Measurements from ENCODE around the gene PRKD3. TPM values are rescaled to one million over a fixed set of nuclear protein-coding genes. Genes with fewer than 3 reads are reported as not detected.

The PRKD3 gene
- 8.7 to 17.6 TPM (median 13.2 TPM) in 5 replicates for total RNA-seq (2022; extraction: Qiagen RNA extraction)

GRCh38 chr2:37324786-37325624, at the start of gene PRKD3:
Gene PRKD3 (minus strand): TSS chr2:37324833. CDS start chr2:37316524, 8,309 bp downstream.

DNA sequence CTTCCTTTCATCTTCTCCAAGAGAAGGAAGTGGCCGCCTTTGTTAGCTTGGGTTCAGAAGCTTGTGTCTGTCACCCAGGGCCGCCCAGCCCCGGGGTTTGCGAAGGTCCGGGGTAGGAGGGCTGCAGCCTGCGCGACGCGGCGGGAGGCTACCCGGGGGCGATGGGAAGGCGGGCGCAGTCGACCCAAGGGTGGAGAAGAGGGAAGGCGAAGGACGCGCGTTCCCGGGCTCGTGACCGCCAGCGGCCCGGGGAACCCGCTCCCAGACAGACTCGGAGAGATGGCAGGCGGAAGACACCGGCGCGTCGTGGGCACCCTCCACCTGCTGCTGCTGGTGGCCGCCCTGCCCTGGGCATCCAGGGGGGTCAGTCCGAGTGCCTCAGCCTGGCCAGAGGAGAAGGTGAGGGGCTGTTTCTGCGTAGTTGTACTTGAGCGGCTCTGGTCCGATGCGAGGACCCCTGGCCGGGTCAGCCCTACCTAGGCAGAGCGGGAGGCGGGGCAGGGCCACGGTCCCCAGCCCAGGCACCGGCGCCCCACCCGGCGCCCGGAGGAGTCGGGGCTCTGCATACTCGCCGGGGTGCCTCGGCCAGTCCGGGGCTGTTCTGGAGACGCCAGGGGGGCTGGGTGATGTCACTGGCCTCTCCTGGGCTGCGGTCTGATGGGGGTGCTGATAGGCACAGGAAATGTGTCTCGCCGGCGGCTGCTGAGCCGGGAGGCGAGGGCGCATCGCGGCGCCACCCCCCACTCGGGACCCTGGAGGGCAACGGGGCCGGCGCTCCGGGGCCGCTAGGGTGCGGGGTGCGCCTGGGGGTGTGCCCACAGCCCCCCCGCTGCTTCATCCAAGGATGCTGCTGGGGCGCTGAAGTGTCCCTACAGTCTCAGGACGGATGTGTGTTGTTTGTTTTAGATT, 20.1 kb upstream of the PRKD3 start, which contains the start of gene QPCT:
QPCT (plus strand) TSS at position 178 of the 909 bp plus-strand sequence; CDS start at position 280, 102 bp downstream.

Other genes with a start within 250 kb of the PRKD3 start
- gene HEATR5B, start 240.5 kb downstream of the PRKD3 start, total RNA-seq (2022; extraction: Qiagen RNA extraction) = 5.6 to 9.0 TPM (median 7.2 TPM) in 5 replicates
- gene GPATCH11, start 240.3 kb downstream of the PRKD3 start, total RNA-seq (2022; extraction: Qiagen RNA extraction) = 8.5 to 12.8 TPM (median 8.8 TPM) in 5 replicates
- gene EIF2AK2, start 167.9 kb downstream of the PRKD3 start, total RNA-seq (2022; extraction: Qiagen RNA extraction) = 16.7 to 34.6 TPM (median 22.1 TPM) in 5 replicates
- not detected in 5 replicates for gene SULT6B1, start 136.2 kb downstream of the PRKD3 start, total RNA-seq (2022; extraction: Qiagen RNA extraction)
- 39.8 to 42.6 TPM (median 41.6 TPM) in 5 replicates for gene CEBPZOS, start 128.3 kb downstream of the PRKD3 start, total RNA-seq (2022; extraction: Qiagen RNA extraction)
- gene CEBPZ, start 93.2 kb downstream of the PRKD3 start, total RNA-seq (2022; extraction: Qiagen RNA extraction) = 63.0 to 86.2 TPM (median 70.9 TPM) in 5 replicates
- gene NDUFAF7, start 93.2 kb downstream of the PRKD3 start, total RNA-seq (2022; extraction: Qiagen RNA extraction) = 18.3 to 20.2 TPM (median 20.0 TPM) in 5 replicates
- 19.8 to 23.6 TPM (median 21.4 TPM) in 5 replicates for gene QPCT, start 19.8 kb upstream of the PRKD3 start, total RNA-seq (2022; extraction: Qiagen RNA extraction)